ENCODE results near the gene THSD4.

DNA sequence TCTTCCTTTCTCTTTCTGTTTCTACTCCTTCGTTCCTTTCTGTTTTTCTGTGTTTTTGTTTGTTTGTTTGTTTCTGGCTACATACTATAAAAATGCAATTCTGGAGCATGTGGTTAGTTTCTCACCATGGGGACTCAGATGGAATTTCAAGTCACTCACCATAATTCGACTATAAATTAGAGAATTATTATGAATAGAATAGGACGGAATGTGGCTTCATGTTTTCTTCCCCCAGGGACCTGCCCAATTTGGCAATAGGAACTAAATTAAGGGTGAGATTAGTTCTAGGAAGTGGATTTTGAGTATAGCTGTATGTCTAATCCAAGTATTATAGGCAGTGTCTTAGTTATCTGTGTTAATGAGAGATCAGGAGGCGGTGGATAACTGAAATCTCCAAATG, 96.9 kb downstream of the THSD4 start:
- TF ChIP-seq, protein P1, sequence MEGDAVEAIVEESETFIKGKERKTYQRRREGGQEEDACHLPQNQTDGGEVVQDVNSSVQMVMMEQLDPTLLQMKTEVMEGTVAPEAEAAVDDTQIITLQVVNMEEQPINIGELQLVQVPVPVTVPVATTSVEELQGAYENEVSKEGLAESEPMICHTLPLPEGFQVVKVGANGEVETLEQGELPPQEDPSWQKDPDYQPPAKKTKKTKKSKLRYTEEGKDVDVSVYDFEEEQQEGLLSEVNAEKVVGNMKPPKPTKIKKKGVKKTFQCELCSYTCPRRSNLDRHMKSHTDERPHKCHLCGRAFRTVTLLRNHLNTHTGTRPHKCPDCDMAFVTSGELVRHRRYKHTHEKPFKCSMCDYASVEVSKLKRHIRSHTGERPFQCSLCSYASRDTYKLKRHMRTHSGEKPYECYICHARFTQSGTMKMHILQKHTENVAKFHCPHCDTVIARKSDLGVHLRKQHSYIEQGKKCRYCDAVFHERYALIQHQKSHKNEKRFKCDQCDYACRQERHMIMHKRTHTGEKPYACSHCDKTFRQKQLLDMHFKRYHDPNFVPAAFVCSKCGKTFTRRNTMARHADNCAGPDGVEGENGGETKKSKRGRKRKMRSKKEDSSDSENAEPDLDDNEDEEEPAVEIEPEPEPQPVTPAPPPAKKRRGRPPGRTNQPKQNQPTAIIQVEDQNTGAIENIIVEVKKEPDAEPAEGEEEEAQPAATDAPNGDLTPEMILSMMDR (IDR thresholded peaks at IDR 0.05): no peak
- TF ChIP-seq POLR2A (IDR thresholded peaks at IDR 0.05): no peak
- no peak for TF ChIP-seq EP300 (IDR thresholded peaks at IDR 0.05)

Data from suprapubic skin (tissue), 3 donors.